Heart right ventricle (tissue), 16 donors: ENCODE measurements around the gene MX2. TPM values are rescaled to one million over a fixed set of nuclear protein-coding genes. Genes with fewer than 3 reads are reported as not detected.

Experiments
- ATAC-seq, 8 donors: fragments of 200-7000 bp; cut with Tn5 transposase; one replicate each; pipeline ENCODE4 v1.9.1; 2020; ENCODE audit warnings: mild to moderate bottlenecking in 8 of 8, moderate library complexity in 8 of 8, moderate number of reproducible peaks in 1 of 8
- DNase-seq, 2 donors: peaks; one replicate each; pipeline ENCODE4 v3.0.0-alpha.2; 2020
- H3K27ac ChIP-seq, 10 donors: fragments of 200-600 bp; sonication (generic) in 2 of 10; one replicate each; pipeline versions ENCODE4 v1.5.0 to v1.8.0; 2020 to 2022; ENCODE audit warnings: mild to moderate bottlenecking in 3 of 10
- H3K27me3 ChIP-seq, 7 donors: fragments of 200-600 bp; one replicate each; pipeline ENCODE4 v1.8.0; 2021 to 2022; ENCODE audit warnings: mild to moderate bottlenecking in 2 of 7
- H3K36me3 ChIP-seq, 9 donors: fragments of 200-600 bp; sonication (generic) in 1 of 9; one replicate each; pipeline versions ENCODE4 v1.5.0 to v1.8.0; 2020 to 2022; ENCODE audit warnings: mild to moderate bottlenecking in 2 of 9
- H3K4me1 ChIP-seq, 9 donors: fragments of 200-600 bp; sonication (generic) in 1 of 9; one replicate each; pipeline versions ENCODE4 v1.5.0 to v1.8.0; 2020 to 2022; ENCODE audit warnings: mild to moderate bottlenecking in 4 of 9
- H3K4me3 ChIP-seq, 10 donors: fragments of 200-600 bp; sonication (generic) in 2 of 10; one replicate each; pipeline versions ENCODE4 v1.5.0 to v1.8.0; 2020 to 2022; ENCODE audit warnings: mild to moderate bottlenecking in 7 of 10, moderate library complexity in 2 of 10
- H3K9me3 ChIP-seq, 11 donors: fragments of 200-600 bp in 10 of 11; sonication (generic) in 2 of 11; one replicate each; pipeline versions ENCODE4 v1.5.0 to v1.8.0; 2013 to 2022; ENCODE audit warnings: mild to moderate bottlenecking in 2 of 11, control low read depth in 1 of 11, moderate library complexity in 1 of 11
- CTCF ChIP-seq, 9 donors: fragments of 200-600 bp; sonication (generic) in 2 of 9; IDR thresholded peaks; one replicate each; pipeline versions ENCODE4 v1.5.0 to v1.8.0; 2021 to 2022; ENCODE audit warnings: antibody characterized with exemption in 9 of 9, mild to moderate bottlenecking in 5 of 9, moderate library complexity in 1 of 9
- whole genome bisulfite sequencing, 2 donors: extraction: QIAGEN DNeasy Blood & Tissue Kit; methylation state at CpG; one replicate each; pipeline ENCODE4 v1.1.7; 2013; ENCODE audit warnings: inconsistent platforms in 1 of 2; 5-methylcytosine and 5-hydroxymethylcytosine counted together
- intact Hi-C, 10 donors: fragments of 100-400 bp; cut with DNase I; formaldehyde crosslinking; loops; one replicate each; pipeline versions ENCODE4 v1.11.1 to v1.14.2; 2022
- polyA plus RNA-seq, 2 donors: library from polyadenylated mRNA; stranded (reverse); fragments of 200-250 nt; gene quantifications; one replicate each; pipeline ENCODE4 v1.2.3, GENCODE V29; 2013
- total RNA-seq, 10 donors: library from RNA; stranded (reverse); fragmentation: NEBNext Ultra II Directional in 3 of 10; extraction: Animal tissue kit (Norgen Biotek cat#: 25700) in 3 of 10; gene quantifications; one replicate each; pipeline versions ENCODE4 v1.2.1 to v1.2.4, GENCODE V29; 2021 to 2023
- donor health status: Arrhythmogenic right ventricular cardiomyopathy.
- donor health status: ischemic (EF 13 %, LVEDD 7.1; RV severe dilation, severe dysfunction).
- donor health status: healthy with polysubstance abuse.
- donor health status: DM: no; HTN: yes; CAD: no.
- donor health status: DM: no; HTN: no; CAD: no.
- donor health status: ischemic (EF 25% LVEDD 6.9; RV normal size, moderate dysfunction).
- donor health status: ischemic (EF 25% LVEDD 5.7; RV mildly dilated, moderate dysfunction).
- donor health status: healthy.
- donor health status: DM: yes; HTN: yes; CAD: no.
- donor health status: Ischemic cardiomyopathy.
- donor health status: ischemic (EF 35%, LVEDD 5.7; RV mildly dilated, moderate dysfunction).
- donor health status: nonischemic (EF 11% LVEDD 7.7; RV severe dilation, severe dysfunction).
- donor health status: DM: yes; HTN: yes; CAD: no.
- donor health status: PGD.
- donor health status: ischemic (EF 29% LVEDD 5.4; RV normal size, mild dysfunction).
- donor health status: nonischemic (EF 23%, LVEDD 6.1; RV moderate dilation, normal function).

MX2 gene
- total and polyA plus RNA-seq, 12 donors, result 3.0 to 22.9 (median 6.6) TPM

- no peak overlapping the region for H3K4me3 ChIP-seq
- H3K27ac ChIP-seq, result peak overlapping the region in 3 of 10 donors; percentile 2 to 89 (median 4)
- H3K9me3 ChIP-seq, result no peaks in the 10 kb centered on the region
- 79 to 80% methylated on average over 12 of the region's 12 CpGs for WGBS, 2 donors
- peak in 1 of 8 donors; percentile 25 for ATAC-seq
- peaks cover 0 to 45% (median 0%) of the 10 kb centered on the region in 9 donors for H3K36me3 ChIP-seq
- H3K27me3 ChIP-seq, result peaks cover 0 to 3% (median 0%) of the 10 kb centered on the region in 7 donors
- peaks cover 7 to 79% (median 46%) of the 10 kb centered on the region in 9 donors for H3K4me1 ChIP-seq
- no peak for DNase-seq
- TF ChIP-seq CTCF (IDR thresholded peaks at IDR 0.05), result no peak
- intact Hi-C loops, result loop anchor here in 4 of 10 donors (5.0 to 10.0 kb wide), 2 partner anchors 58 to 61 kb away; partner anchors contain the start of gene MX1 (in 4 of the 4)
Observed at GRCh38 chr21:41366522-41367151, 4.8 kb downstream of the MX2 start.

GRCh38 chr21:41367301-41367944 is 5.6 kb downstream of the MX2 start:
- Histone ChIP-seq H3K27ac (peak overlapping the region in 3 of 10 donors; percentile 4 to 89 (median 80)), H3K4me3 (no peak overlapping the region), H3K4me1 (peaks cover 7 to 79% (median 41%) of the 10 kb centered on the region in 9 donors), H3K9me3 (no peaks in the 10 kb centered on the region), H3K27me3 (peaks cover 0 to 3% (median 0%) of the 10 kb centered on the region in 7 donors), H3K36me3 (peaks cover 0 to 45% (median 0%) of the 10 kb centered on the region in 9 donors)
- peak in 1 of 8 donors; percentile 16 for ATAC-seq
- intact Hi-C loops, result loop anchor here in 4 of 10 donors (5.0 to 10.0 kb wide), 2 partner anchors 57 to 60 kb away; partner anchors contain the start of gene MX1 (in 4 of the 4)
- TF ChIP-seq CTCF (IDR thresholded peaks at IDR 0.05), result no peak
- 65 to 71% methylated on average over 9 of the region's 9 CpGs for WGBS, 2 donors
- DNase-seq, result no peak

- ATAC-seq (no peak), DNase-seq (no peak)
- intact Hi-C loops, result loop anchor here in 4 of 10 donors (5.0 to 10.0 kb wide), 2 partner anchors 57 to 59 kb away; partner anchors contain the start of gene MX1 (in 4 of the 4)
- Histone ChIP-seq H3K27me3 (peaks cover 0 to 3% (median 0%) of the 10 kb centered on the region in 7 donors), H3K4me3 (peak overlapping the region in 2 of 10 donors; percentile 34 to 61), H3K27ac (peak overlapping the region in 8 of 10 donors; percentile 55 to 89 (median 76)), H3K9me3 (no peaks in the 10 kb centered on the region), H3K36me3 (peaks cover 0 to 45% (median 0%) of the 10 kb centered on the region in 9 donors), H3K4me1 (peaks cover 6 to 74% (median 34%) of the 10 kb centered on the region in 9 donors)
- no peak for TF ChIP-seq CTCF (IDR thresholded peaks at IDR 0.05)
- WGBS, 2 donors, result 87 to 91% methylated on average over 15 of the region's 15 CpGs
Observed at GRCh38 chr21:41367945-41368734, 6.3 kb downstream of the MX2 start.

- H3K27me3 ChIP-seq, result peaks cover 0 to 3% (median 0%) of the 10 kb centered on the region in 7 donors
- H3K4me3 ChIP-seq, result peak overlapping the region in 9 of 10 donors; percentile 18 to 61 (median 45)
- no peak for TF ChIP-seq CTCF (IDR thresholded peaks at IDR 0.05)
- intact Hi-C loops, result loop anchor here in 4 of 10 donors (5.0 to 10.0 kb wide), 2 partner anchors 56 to 59 kb away; partner anchors contain the start of gene MX1 (in 4 of the 4)
- no peaks in the 10 kb centered on the region for H3K9me3 ChIP-seq
- H3K4me1 ChIP-seq, result peaks cover 3 to 68% (median 28%) of the 10 kb centered on the region in 9 donors
- peaks cover 0 to 44% (median 0%) of the 10 kb centered on the region in 9 donors for H3K36me3 ChIP-seq
- whole genome bisulfite sequencing, 2 donors, result 42 to 70% methylated on average over 4 of the region's 4 CpGs
- no peak for DNase-seq
- ATAC-seq, result no peak
- peak overlapping the region in 9 of 10 donors; percentile 55 to 89 (median 74) for H3K27ac ChIP-seq
Observed at GRCh38 chr21:41368735-41369104, 6.9 kb downstream of the MX2 start.
